Activated T-cell treated with anti-CD3 and anti-CD28 coated beads, Interleukin-2, amount 50 U/mL, for 72 hours (primary cell): ENCODE measurements around the gene MAPK9. TPM values are rescaled to one million over a fixed set of nuclear protein-coding genes. Genes with fewer than 3 reads are reported as not detected.

ENCODE experiments used
- ATAC-seq, 2 donors: fragments of 150-1000 bp; cut with Tn5 transposase; replicated peaks in 1 of 2; 2 replicates each; pipeline ENCODE4 v1.10.0; 2021; ENCODE audit warnings: moderate library complexity in 2 of 2, mild to moderate bottlenecking in 1 of 2
- DNase-seq, 2 donors: peaks; one replicate each; pipeline ENCODE4 v3.0.0; 2021 to 2022; ENCODE audit warnings: mixed read lengths in 1 of 2
- H3K27ac Mint-ChIP-seq: one replicate; pipeline ENCODE4 v1.8.0; 2022; ENCODE audit warnings: mild to moderate bottlenecking, moderate library complexity, mixed read lengths
- H3K27me3 Mint-ChIP-seq: one replicate; pipeline ENCODE4 v1.8.0; 2022; ENCODE audit warnings: low read depth, mixed read lengths
- H3K36me3 Mint-ChIP-seq, 2 donors: one replicate each; pipeline ENCODE4 v1.8.0; 2022; ENCODE audit warnings: mixed read lengths in 2 of 2, mild to moderate bottlenecking in 1 of 2; ENCODE audit not compliant: insufficient read depth in 2 of 2
- H3K4me1 Mint-ChIP-seq: one replicate; pipeline ENCODE4 v1.8.0; 2022; ENCODE audit warnings: low read depth, mixed read lengths
- H3K4me3 Mint-ChIP-seq, 2 donors: one replicate each; pipeline ENCODE4 v1.8.0; 2022; ENCODE audit warnings: mild to moderate bottlenecking in 2 of 2, mixed read lengths in 2 of 2, moderate library complexity in 2 of 2
- H3K9me3 Mint-ChIP-seq, 2 donors: one replicate each; pipeline ENCODE4 v1.8.0; 2022; ENCODE audit warnings: mixed read lengths in 2 of 2
- total RNA-seq, 2 donors: library from RNA; stranded (reverse); gene quantifications; one replicate each; pipeline ENCODE4 v1.2.3, GENCODE V29; 2022

MAPK9 gene
- total RNA-seq = 10 to 100 TPM; 39.7 to 50.3 TPM

DNA sequence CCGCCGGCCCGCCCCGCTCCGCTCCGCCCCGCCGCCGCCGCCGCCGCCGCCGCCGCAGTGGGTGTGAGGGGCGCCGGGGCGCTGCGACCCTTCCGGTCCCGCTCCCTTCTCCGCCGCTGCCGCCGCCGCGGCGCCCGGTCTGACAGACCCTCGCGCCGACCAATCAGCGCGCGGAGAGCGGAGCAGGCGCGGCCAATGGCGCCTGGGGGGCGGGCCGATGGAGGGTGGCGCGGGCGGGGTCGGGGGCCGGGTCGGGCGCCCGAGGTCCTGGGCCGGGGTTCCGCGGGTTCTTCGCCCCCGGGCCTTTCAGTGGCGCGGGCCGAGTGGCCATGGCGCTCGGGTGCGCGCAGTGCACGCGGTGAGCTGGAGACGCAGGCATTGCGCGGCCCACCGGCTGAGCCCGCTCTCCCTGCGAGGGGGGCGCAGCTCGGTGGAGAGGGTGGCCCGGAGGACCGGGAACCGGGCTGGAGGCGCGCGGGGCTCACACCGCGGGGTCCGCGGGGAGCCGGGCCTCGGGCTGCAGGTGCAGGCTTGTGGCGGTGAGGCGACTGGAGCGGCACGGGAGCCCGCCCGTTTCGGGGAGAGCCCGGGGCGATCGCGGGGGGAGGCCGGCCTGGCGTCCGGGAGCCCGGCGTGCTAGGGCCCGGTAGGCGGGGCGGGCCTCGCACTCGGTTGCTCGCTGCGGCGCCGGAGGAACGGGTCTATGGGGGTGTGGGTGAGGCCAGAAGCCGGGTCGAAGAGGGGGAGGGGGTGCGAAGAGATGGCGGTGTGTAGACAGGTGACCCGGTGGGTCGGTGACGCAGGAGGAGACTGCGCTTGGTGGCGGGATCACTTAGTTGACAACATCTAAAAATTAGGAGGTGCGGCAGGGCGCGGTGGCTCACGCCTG, at the start of gene MAPK9:
TSS of gene MAPK9 (minus strand) at position 141 of the 889 bp plus-strand sequence. CDS start 11,522 bp downstream, outside the sequence.
- Mint-ChIP-seq H3K27me3 (no peaks in the 10 kb centered on the region), H3K4me3 (peak within 1 kb of the TSS; percentile 97 to 99), H3K27ac (peak within 1 kb of the TSS; percentile 92), H3K36me3 (peaks cover 2 to 5% of the 10 kb centered on the region in 2 donors), H3K4me1 (peaks cover 45% of the 10 kb centered on the region), H3K9me3 (no peaks in the 10 kb centered on the region)
- ATAC-seq (peak; percentile 86), DNase-seq (peak; percentile 88 to 89)

DNA sequence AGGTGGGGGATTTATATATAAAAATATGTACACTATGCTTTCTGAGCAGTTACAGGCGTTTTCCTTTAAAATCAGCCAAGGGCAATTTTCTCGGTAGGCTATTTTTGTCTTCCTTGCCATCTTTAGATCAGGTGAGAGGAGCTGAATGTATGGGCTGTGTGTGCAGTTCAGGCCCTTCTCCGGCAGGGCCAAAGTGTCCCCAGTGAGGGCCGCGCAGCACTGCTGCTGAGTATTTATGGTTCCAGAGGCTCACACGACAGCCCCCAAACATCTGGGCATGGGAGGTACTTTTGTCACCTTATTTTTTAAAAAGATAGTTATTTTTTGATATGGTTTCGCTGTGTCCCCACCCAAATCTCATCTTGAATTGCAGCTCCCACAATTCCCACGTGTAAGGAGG, 49.7 kb upstream of the MAPK9 start:
- H3K36me3 Mint-ChIP-seq = no peaks in the 10 kb centered on the region
- ATAC-seq (no peak), DNase-seq (no peak)
- no peak overlapping the region for H3K4me3 Mint-ChIP-seq
- H3K27ac Mint-ChIP-seq = no peak overlapping the region
- no peaks in the 10 kb centered on the region for H3K4me1 Mint-ChIP-seq
- peaks cover 21% of the 10 kb centered on the region for H3K27me3 Mint-ChIP-seq
- no peaks in the 10 kb centered on the region for H3K9me3 Mint-ChIP-seq

- peaks cover 21% of the 10 kb centered on the region for H3K27me3 Mint-ChIP-seq
- no peaks in the 10 kb centered on the region for H3K36me3 Mint-ChIP-seq
- no peaks in the 10 kb centered on the region for H3K4me1 Mint-ChIP-seq
- H3K9me3 Mint-ChIP-seq = no peaks in the 10 kb centered on the region
- H3K27ac Mint-ChIP-seq = no peak overlapping the region
- no peak for DNase-seq
- ATAC-seq = no peak
- no peak overlapping the region for H3K4me3 Mint-ChIP-seq
Measured at GRCh38 chr5:180340856-180341255, 49.0 kb upstream of the MAPK9 start.

DNA sequence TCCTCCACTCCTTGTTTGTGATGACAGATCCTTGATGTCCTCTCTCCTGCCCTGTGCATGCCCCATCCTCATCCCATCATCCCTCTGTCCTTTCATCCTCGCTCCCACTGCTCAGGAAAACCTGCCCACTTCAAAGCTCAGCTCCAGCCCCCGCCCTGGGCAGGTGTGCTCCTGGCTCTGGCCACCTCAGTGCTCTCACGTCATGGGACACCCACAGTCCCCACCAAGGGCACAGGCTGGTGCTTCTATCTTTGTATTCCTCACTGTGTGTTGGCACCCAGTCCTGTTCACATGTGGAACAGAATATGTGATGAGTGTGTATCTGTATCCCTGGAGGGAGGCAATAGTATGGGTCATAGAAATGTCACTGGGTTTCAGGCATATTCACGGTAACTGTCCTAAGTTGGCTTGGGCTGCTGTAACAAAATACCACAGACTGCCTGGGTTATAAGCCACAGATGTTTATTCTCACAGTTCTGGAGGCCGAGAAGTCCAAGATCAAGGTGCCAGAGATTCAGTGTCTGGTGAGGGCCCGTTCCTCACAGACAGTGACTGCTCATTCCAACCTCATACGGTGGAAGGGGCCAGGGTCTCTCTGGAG, 47.8 kb upstream of the MAPK9 start:
- no peak overlapping the region for H3K4me3 Mint-ChIP-seq
- no peaks in the 10 kb centered on the region for H3K36me3 Mint-ChIP-seq
- no peaks in the 10 kb centered on the region for H3K4me1 Mint-ChIP-seq
- H3K27ac Mint-ChIP-seq = no peak overlapping the region
- H3K9me3 Mint-ChIP-seq = no peaks in the 10 kb centered on the region
- ATAC-seq (no peak), DNase-seq (no peak)
- H3K27me3 Mint-ChIP-seq = peaks cover 21% of the 10 kb centered on the region

- no peak overlapping the region for H3K27ac Mint-ChIP-seq
- no peaks in the 10 kb centered on the region for H3K36me3 Mint-ChIP-seq
- no peaks in the 10 kb centered on the region for H3K4me1 Mint-ChIP-seq
- no peak for ATAC-seq
- no peak overlapping the region for H3K4me3 Mint-ChIP-seq
- peaks cover 11% of the 10 kb centered on the region for H3K27me3 Mint-ChIP-seq
- no peaks in the 10 kb centered on the region for H3K9me3 Mint-ChIP-seq
- DNase-seq = no peak
Measured at GRCh38 chr5:180338001-180338707, 46.3 kb upstream of the MAPK9 start.

GRCh38 chr5:180336234-180337020, 44.5 kb upstream of the MAPK9 start:
- no peaks in the 10 kb centered on the region for H3K4me1 Mint-ChIP-seq
- no peak overlapping the region for H3K27ac Mint-ChIP-seq
- no peak for ATAC-seq
- no peak overlapping the region for H3K4me3 Mint-ChIP-seq
- no peaks in the 10 kb centered on the region for H3K36me3 Mint-ChIP-seq
- H3K9me3 Mint-ChIP-seq = no peaks in the 10 kb centered on the region
- DNase-seq = no peak
- peaks cover 4% of the 10 kb centered on the region for H3K27me3 Mint-ChIP-seq

GRCh38 chr5:180335614-180336233, 43.8 kb upstream of the MAPK9 start:
- Mint-ChIP-seq H3K9me3 (no peaks in the 10 kb centered on the region), H3K27me3 (peaks cover 4% of the 10 kb centered on the region), H3K4me1 (no peaks in the 10 kb centered on the region), H3K36me3 (no peaks in the 10 kb centered on the region), H3K27ac (no peak overlapping the region), H3K4me3 (no peak overlapping the region)
- no peak for ATAC-seq
- DNase-seq = no peak

DNA sequence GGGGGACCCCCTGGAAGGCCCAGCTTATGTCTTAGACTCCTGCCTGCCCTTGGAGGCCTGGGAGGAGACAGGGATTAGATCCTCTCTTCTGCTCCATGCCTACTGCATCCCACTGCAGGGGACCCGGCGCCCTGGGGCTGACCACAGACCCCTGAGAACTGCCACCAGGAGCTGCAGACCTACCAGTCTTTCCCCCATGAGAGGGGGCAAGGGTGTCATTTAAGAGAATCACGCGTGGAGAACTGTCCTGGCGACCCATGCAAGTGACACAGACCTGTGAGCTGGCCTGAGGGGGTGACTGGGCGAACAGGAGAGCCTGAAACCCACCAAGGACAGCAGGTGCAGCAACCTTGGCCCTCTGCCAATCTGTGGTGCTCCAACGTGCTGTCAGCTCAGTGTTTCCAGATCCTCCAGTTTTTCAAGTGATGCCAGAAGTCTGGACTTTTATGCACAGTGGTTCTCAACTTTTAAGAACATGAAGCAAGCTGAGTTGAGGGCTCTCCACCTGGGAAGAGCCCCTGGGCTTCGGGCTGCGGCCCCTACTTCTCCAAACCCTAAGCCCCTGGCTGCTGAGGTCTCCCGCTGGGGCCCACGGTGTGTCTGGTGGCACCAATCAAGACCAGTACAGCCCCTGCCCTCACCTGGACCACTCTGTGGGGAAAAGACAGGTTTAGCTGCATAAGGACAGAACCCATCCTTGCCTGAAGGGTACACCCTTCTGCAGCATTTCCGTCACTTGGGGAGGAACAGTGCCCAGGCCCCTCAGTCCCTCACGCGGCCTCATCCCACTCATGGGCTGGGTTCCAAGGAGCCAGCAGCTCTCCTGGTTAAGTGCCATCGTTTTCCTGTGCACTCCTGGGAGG, 43.1 kb upstream of the MAPK9 start:
- no peak overlapping the region for H3K4me3 Mint-ChIP-seq
- no peaks in the 10 kb centered on the region for H3K36me3 Mint-ChIP-seq
- H3K27me3 Mint-ChIP-seq = peaks cover 6% of the 10 kb centered on the region
- no peak overlapping the region for H3K27ac Mint-ChIP-seq
- no peak for ATAC-seq
- no peak for DNase-seq
- H3K4me1 Mint-ChIP-seq = no peaks in the 10 kb centered on the region
- H3K9me3 Mint-ChIP-seq = no peaks in the 10 kb centered on the region

DNA sequence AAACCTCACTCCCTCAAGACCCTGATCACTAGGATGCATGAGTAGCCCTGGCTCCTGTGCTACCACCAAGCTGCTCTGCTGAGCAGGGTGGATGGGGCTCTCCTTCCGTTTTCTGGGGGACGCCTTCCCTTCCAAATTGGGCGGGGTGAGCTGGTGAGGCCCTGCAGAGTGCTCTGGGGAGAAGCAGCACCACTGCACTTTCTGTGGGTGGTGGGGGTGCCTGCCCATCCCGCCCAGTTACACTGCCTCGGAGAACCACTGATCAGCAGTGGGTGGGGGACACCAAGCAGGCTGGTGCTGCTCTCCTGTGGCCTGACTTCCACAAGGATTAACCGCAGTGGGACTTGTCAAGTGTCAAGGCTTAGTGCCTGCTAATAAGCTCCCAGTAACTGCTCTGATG, 42.3 kb upstream of the MAPK9 start:
- no peaks in the 10 kb centered on the region for H3K4me1 Mint-ChIP-seq
- no peak overlapping the region for H3K27ac Mint-ChIP-seq
- H3K9me3 Mint-ChIP-seq = no peaks in the 10 kb centered on the region
- no peak overlapping the region for H3K4me3 Mint-ChIP-seq
- H3K36me3 Mint-ChIP-seq = no peaks in the 10 kb centered on the region
- H3K27me3 Mint-ChIP-seq = peaks cover 5% of the 10 kb centered on the region
- ATAC-seq = no peak
- no peak for DNase-seq

- no peaks in the 10 kb centered on the region for H3K4me1 Mint-ChIP-seq
- H3K27me3 Mint-ChIP-seq = peaks cover 5% of the 10 kb centered on the region
- no peaks in the 10 kb centered on the region for H3K36me3 Mint-ChIP-seq
- no peak for DNase-seq
- no peak overlapping the region for H3K27ac Mint-ChIP-seq
- no peaks in the 10 kb centered on the region for H3K9me3 Mint-ChIP-seq
- ATAC-seq = no peak
- H3K4me3 Mint-ChIP-seq = no peak overlapping the region
Measured at GRCh38 chr5:180333661-180334060, 41.8 kb upstream of the MAPK9 start.

DNA sequence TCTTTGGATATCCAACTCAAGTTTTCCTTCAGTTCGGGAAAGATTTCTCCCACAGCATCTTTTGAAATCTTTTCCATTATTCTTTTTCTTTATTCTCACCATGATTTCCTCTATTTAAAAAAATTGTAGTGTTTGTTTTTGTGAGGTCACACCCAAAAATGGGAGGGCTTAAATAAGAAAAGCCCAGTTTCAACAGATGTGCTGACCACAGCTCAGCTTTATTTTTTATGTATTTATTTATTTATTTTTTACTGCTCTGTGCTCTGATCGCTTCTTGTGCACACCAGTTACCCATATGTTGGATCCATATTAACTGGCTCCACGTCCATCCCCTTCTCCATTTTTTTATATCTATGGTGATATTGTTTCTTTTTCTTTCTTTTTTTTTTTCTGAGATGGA, 41.0 kb upstream of the MAPK9 start:
- no peaks in the 10 kb centered on the region for H3K36me3 Mint-ChIP-seq
- H3K4me1 Mint-ChIP-seq = no peaks in the 10 kb centered on the region
- no peak overlapping the region for H3K4me3 Mint-ChIP-seq
- no peaks in the 10 kb centered on the region for H3K9me3 Mint-ChIP-seq
- ATAC-seq (no peak), DNase-seq (no peak)
- H3K27ac Mint-ChIP-seq = no peak overlapping the region
- H3K27me3 Mint-ChIP-seq = peaks cover 5% of the 10 kb centered on the region

GRCh38 chr5:180332051-180332517, 40.2 kb upstream of the MAPK9 start:
- Mint-ChIP-seq H3K4me3 (no peak overlapping the region), H3K27me3 (peaks cover 5% of the 10 kb centered on the region), H3K27ac (no peak overlapping the region), H3K9me3 (no peaks in the 10 kb centered on the region), H3K4me1 (no peaks in the 10 kb centered on the region), H3K36me3 (no peaks in the 10 kb centered on the region)
- no peak for DNase-seq
- ATAC-seq = no peak
